GM19351 (cell line): ENCODE results near the gene PITX2.
"Not testable (repeated sequence)": the region's sequence is repeated elsewhere in the genome, so short reads cannot be mapped to it uniquely, and the experiment has no call there.

ENCODE experiments used
- ATAC-seq: cut with Tn5 transposase; IDR thresholded peaks from one replicate; pipeline ENCODE4 v1.9.1; 2021; ENCODE audit warnings: mild to moderate bottlenecking, moderate library complexity; ENCODE audit not compliant: unreplicated experiment

The PITX2 gene

DNA sequence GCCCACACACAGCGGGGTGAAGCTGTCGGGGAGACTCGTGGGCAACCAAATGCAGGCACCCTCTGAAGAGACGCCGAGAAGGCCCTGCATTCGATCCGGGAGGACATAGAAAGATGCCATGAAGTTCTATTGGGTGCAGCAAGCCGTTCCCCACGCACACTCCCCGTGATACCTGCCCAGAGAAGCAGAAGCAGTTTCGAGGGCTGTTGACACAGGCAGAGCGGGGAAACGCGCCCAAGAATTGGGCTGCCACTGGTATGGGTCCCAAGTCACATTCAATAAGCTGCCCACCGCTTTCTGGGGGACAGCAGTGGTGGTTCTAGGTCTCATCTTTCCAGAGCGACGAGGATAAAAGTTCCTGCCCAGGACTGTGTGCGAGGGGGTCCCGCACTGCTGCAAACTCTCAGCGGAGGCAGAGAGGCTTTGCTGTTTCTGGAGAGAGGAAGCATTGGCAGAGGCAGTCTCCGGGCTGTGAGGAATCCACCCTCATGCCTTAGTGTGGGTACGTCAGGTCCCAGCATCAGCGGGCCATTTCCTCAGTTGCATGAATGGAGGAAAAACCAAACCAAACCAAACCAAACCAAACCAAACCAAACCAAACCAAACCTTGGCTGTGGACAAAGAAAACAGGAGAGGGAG, 10.1 kb downstream of the PITX2 start:
- ATAC-seq = no peak

DNA sequence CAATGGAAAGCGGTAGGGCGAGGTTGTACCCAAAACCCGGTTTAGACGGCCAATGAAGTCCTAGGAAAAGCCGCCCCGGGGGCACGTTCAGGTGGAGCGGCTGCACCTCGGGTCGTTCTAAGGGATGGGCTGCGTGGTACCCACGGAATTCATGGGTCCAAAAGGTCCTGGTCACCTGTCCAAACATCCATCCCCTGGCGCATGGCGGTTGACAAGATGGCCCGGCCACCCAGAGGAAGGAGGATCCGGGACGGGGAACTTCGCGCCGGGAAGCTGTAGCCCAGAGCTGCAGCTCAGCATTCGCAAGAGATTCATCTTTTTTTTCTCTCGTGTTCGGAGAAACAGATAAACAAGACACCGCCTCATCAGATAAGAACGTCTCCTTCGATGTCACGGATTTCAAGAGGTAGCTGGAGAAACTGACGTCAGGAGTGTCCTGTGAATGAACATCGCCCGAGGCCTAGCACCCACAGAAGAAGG, 10.9 kb downstream of the PITX2 start:
- ATAC-seq = no peak

GRCh38 chr4:110610940-110611831, 11.7 kb downstream of the PITX2 start:
- no peak for ATAC-seq

- ATAC-seq = no peak
Observed at GRCh38 chr4:110610620-110610939, 12.3 kb downstream of the PITX2 start.

- ATAC-seq = no peak
Observed at GRCh38 chr4:110609044-110609750, 13.7 kb downstream of the PITX2 start.

- no peak for ATAC-seq
Observed at GRCh38 chr4:110605077-110605476, 17.8 kb downstream of the PITX2 start.

GRCh38 chr4:110602061-110602460, 20.8 kb downstream of the PITX2 start:
- ATAC-seq = no peak

- no peak for ATAC-seq
Observed at GRCh38 chr4:110597582-110597981, 25.3 kb downstream of the PITX2 start.

GRCh38 chr4:110596431-110596830, 26.4 kb downstream of the PITX2 start:
- no peak for ATAC-seq

GRCh38 chr4:110595583-110595982, 27.3 kb downstream of the PITX2 start:
- ATAC-seq = no peak

DNA sequence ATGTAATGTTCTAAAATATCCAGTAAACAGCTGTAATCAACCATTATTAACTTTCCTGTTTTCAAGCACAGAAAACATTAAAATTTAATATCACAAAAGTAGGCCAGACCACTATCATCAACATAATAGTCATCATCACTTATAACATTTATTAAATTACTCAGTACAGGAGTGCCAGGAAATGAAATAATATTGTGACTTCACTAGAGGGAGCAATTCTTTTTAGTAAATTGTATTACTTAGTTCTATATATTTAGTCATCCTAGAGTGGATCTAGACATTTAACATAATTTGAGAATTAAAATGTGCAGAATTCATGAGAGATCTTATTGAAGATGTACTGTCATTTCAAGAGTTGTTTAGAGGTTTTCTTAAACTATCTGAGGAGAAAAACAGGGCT, 33.6 kb downstream of the PITX2 start:
- no peak for ATAC-seq

GRCh38 chr4:110587666-110588285, 35.1 kb downstream of the PITX2 start:
- no peak for ATAC-seq

DNA sequence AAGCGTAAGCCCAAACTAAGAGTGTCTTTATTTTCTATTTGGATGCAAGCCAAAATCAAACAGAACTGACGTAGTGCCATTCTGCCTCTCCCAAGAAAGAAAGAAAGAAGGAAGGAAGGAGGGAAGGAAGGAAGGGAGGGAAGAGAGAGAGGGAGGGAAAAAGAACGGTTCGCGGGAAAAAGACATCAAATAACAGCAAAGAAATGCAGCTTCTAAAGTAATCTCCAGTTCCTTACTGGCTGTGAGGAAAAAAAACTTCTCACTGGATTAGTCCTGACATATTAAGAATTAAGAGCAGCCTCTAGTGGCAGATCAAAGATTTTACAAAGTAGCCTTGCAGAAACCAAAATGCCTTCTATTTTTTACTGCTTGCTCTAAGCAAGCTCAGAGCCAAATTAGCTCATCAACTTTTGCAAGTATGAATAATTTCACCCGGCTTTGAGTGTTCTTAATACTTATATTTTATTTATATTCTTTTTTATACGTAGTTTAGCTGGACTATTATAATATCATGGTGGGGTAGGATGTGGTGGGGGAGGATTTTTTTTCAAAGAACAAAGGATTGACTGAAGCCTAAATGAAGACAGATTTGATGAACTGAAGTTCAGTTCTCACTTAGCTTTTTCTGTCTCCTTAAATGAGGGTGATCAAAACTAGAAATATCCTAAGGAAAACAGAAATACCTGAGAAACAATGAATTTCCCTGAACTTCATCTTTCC, 36.6 kb downstream of the PITX2 start:
- peak; percentile 48 for ATAC-seq

DNA sequence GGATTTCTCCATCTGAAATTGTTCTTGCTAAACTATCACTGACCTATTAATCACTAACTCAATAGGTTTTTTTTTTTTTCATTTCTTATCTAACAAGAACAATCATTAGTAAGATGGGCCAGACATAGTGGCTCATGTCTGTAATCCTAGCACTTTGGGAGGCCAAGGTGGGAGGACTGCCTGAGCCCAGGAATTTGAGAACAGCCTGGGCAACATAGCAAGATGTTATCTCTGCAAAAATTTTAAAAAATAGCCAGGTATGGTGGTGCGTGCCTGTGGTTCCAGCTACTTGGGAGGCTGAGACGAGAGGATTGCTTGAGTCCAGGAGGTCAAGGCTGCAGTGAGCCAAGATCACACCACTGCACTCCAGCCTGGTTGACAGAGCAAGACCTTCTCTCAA, 46.2 kb downstream of the PITX2 start:
- ATAC-seq = not testable (repeated sequence)
